Measurements from ENCODE around the gene ASIC2.

DNA sequence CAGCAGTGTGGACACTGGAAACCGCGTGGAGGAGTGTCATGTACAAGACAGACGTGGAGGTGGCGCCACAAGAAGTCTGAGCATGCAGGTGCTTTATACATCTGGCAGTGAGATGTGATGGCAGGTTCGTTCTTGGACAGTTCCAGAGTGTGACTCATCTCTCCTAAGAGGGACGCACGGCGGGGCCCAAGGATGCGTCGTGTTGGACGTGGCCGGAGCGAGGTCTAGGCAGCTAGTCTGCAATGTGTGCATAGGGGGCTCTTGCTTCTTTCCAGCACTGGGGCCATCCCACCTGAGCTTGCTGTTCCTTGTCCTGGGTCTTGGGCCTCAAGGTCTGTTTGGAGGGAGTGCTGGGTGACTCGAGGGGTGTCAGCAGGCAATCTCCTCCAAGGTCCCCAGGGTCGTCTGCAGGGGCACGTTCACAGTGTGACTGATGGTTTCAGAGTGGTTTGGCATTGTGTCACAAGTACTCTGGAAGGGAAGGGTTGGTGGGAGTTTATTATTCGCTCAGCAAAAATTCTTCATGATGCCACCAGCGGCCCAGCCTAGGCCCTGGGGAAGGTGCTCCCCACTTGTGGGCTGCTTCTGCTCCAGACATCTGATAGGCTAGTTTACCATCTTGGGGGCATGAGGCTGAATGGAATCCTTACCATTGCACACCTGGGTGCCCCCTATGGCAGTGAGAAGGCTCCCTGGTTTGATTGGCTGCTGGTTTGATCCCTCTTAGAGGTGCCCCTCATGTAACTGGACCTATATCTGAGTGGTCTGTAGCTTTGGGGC lies 279.3 kb downstream of the ASIC2 start:
- TF ChIP-seq CTCF (IDR thresholded peaks at IDR 0.05), result no peak
- no peak for TF ChIP-seq POLR2AphosphoS5 (IDR thresholded peaks at IDR 0.05; ENCODE audit: insufficient read depth in 1 of 2, low read depth in 1 of 2)
- no peak for TF ChIP-seq POLR2A (IDR thresholded peaks at IDR 0.05)

Measured in vagina (tissue), 2 donors.